ENCODE results near the gene MTF1.

Gene MTF1

DNA sequence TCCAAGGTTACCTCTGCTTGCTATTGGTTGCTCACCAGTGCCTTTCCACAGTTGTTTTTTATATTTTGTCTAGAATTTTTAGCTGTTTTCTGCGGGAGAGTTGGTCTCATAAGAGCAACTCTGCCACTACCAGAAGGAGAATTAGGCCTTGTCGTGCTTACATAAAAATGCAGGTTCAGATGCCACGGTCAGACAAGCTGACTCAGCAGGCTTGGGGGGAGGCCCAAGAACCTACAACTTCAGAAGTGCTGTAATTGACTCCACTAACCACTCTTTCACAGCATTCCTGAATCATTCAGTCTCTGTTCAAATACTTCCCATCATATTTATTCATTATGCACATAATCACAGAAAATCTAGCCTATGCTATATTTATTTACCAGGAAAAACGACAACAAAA, 28.3 kb downstream of the MTF1 start:
- peaks cover under 1% of the 10 kb centered on the region for H3K4me1 Mint-ChIP-seq (ENCODE audit: low read depth)
- H3K27me3 Mint-ChIP-seq: no peaks in the 10 kb centered on the region
- no peak overlapping the region for H3K4me3 Mint-ChIP-seq
- H3K9me3 Mint-ChIP-seq: no peaks in the 10 kb centered on the region
- peaks cover 71% of the 10 kb centered on the region for H3K36me3 Mint-ChIP-seq (ENCODE audit: low read depth)
- peak overlapping the region; percentile 13 for H3K27ac Mint-ChIP-seq

DNA sequence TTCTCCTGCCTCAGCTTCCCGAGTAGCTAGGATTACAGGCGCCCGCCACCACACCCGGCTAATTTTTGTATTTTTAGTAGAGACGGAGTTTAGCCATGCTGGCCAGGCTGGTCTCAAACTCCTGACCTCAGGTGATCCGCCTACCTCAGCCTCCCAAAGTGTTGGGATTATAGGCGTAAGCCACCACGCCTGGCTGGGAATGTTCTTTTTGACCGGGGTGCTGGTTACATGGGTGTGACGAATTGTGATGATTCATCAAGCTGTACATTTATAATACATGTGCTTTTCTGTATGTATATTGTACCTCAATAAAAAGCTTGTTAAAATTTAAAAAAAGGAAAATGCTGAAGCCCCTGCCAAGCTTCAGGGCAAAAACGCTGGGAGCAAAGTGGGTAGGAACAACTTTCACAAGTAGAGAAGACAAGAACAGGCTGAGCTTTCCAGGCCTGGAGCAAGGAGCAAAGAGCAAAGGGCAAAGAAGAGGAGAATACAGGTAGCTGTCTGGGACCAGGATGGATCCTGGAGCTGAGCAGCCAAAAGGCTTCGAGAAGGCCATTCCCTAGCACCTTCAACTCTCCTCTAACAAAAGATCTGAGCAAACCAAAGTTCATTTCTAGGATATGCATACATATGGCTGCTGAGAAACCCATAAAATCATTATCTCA, 30.9 kb downstream of the MTF1 start:
- Mint-ChIP-seq H3K4me3 (no peak overlapping the region), H3K36me3 (ENCODE audit: low read depth) (peaks cover 68% of the 10 kb centered on the region), H3K27ac (no peak overlapping the region), H3K27me3 (no peaks in the 10 kb centered on the region), H3K9me3 (no peaks in the 10 kb centered on the region), H3K4me1 (ENCODE audit: low read depth) (peaks cover 17% of the 10 kb centered on the region)

DNA sequence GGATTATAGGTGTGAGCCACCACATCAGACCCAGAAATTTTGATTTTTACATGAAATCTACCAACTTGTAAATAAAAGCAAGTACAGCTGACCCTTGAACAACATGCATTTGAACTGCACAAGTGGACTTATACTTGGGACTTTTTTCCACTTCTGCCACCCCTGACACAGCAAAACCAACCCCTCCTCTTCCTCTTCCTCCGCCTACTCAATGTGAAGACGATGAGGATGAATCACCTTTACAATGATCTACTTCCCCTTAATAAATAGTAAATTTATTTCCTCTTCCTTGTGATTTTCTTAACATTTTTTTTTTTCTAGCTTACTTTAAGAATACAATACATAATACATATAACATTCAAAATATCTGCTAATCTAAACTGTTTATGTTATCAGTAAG, 33.9 kb downstream of the MTF1 start:
- Mint-ChIP-seq H3K4me1 (ENCODE audit: low read depth) (peaks cover 19% of the 10 kb centered on the region), H3K36me3 (ENCODE audit: low read depth) (peaks cover 70% of the 10 kb centered on the region), H3K27me3 (no peaks in the 10 kb centered on the region), H3K9me3 (no peaks in the 10 kb centered on the region), H3K4me3 (no peak overlapping the region), H3K27ac (peak overlapping the region; percentile 77)

DNA sequence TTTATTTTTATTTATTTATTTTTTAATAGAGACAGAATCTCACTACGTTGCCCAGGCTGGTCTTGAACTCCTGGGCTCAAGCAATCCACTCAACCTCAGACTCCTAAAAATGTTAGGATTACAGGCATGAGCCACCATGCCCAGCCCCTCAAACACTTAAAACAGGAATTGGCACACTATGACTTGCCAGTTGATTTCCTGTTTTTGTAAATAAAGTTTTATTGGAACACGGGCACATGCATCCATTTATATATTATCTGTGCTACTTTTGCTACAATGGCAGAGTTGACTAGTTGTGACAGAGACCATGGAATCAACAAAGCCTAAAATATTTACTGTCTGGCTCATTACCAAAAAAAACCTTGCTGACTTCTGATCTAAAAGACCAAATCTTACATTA, 35.4 kb downstream of the MTF1 start:
- Mint-ChIP-seq H3K4me3 (no peak overlapping the region), H3K9me3 (no peaks in the 10 kb centered on the region), H3K27me3 (no peaks in the 10 kb centered on the region), H3K27ac (no peak overlapping the region), H3K36me3 (ENCODE audit: low read depth) (peaks cover 68% of the 10 kb centered on the region), H3K4me1 (ENCODE audit: low read depth) (peaks cover 19% of the 10 kb centered on the region)

DNA sequence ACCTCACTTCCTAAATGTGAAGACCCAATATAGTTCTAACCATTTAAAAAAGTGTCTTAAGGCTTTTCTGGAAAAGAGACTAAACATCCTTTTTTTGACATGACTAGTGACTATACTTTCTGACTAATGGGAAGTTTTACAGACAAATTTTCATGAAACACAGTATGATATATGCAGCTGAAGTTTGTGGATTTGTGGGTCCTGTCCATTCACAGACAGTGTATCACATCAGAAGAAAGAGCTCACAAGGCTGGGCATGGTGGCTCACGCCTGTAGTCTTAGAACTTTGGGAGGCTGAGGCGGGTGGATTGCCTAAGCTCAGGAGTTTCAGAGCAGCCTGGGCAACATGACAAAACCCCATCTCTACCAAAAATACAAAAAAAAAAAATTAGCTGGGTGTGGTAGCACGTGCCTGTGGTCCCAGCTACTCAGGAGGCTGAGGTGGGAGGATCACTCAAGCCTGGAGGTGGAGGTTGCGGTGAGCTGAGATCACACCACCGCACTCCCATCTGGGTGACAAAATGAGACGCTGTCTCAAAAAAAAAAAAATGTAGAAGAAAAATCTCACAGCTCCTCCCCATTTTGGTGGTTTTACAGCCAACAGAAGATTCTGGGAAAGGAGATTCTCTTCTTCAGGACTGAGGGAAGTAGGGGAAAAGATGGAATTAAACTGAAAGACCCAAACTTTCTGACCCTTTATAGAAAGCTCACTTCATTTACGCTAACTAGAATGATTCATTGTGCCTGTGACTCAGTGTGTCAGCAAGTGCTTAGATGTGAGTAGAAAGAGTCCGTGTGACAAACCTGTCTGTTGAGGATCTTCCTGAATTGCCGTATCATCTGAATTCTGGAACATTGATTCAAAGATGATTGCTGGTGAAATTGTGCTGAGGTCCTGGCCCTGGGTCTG, 36.2 kb downstream of the MTF1 start:
- H3K27ac Mint-ChIP-seq: peak overlapping the region; percentile 75

DNA sequence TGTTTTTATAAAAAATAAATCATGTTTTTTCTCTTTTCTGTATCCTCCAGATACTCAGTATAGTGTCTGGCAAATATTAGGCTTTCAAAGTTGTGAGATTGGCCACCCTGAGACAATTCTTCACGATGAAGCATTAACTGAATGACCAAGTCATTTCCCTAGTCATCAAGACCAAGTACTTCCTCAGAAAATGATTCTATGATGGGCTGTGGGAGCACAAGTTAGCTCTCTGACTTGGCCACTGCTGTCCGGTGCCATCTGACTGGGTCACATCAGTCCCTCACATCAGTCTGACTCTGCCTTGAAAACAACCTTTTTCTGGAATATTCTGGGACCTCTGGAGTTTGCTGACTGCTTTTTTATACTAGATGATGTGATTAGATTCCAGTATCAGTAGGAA, 37.9 kb downstream of the MTF1 start:
- Mint-ChIP-seq H3K27me3 (no peaks in the 10 kb centered on the region), H3K9me3 (no peaks in the 10 kb centered on the region), H3K36me3 (ENCODE audit: low read depth) (peaks cover 59% of the 10 kb centered on the region), H3K27ac (no peak overlapping the region), H3K4me1 (ENCODE audit: low read depth) (peaks cover 19% of the 10 kb centered on the region), H3K4me3 (no peak overlapping the region)

More for the DNA sequence above, 36.2 kb downstream of the MTF1 start:
- no peaks in the 10 kb centered on the region for H3K9me3 Mint-ChIP-seq
- H3K27me3 Mint-ChIP-seq: no peaks in the 10 kb centered on the region
- H3K4me3 Mint-ChIP-seq: no peak overlapping the region
- H3K4me1 Mint-ChIP-seq (ENCODE audit: low read depth): peaks cover 19% of the 10 kb centered on the region
- H3K36me3 Mint-ChIP-seq (ENCODE audit: low read depth): peaks cover 65% of the 10 kb centered on the region

DNA sequence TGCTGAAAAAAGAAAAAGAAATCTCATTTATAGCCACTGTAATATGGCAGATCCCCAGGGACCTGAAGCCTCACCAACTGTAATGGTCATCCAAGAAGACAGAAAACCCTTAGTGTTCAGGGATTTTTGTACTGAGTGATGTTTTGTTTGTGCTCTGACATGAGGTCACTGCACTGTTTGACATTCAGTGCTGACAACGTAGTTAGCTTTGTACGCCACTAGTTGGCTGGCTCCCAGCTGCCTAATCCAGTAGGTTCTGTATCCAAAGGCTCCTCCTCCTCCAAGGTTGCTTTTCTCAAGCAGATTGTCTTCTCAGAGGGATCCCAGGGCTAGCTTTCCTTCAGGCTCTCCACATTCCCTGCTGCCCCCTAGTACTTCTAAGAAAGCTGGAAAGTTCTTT, 41.9 kb downstream of the MTF1 start:
- H3K27me3 Mint-ChIP-seq: no peaks in the 10 kb centered on the region

DNA sequence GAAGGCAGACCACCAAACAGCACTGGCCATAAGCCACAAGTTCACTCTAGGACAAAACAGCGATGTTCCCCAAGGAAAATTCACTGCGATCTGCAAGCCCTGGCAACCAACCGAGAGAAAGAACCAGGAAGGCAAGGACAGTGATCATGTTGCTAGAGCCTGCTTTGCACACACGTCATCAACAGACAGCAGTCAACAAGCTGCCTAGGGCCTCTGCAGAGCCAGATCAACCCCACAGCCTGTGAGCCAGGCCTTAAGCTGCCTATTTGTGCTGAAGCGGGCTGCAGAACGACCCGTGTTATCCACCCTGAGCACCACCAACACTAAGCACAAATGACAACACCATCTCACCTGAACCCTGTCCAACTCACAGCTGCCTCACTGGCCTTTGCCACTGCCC, 45.1 kb downstream of the MTF1 start:
- Mint-ChIP-seq H3K36me3 (ENCODE audit: low read depth) (peaks cover 28% of the 10 kb centered on the region), H3K27me3 (no peaks in the 10 kb centered on the region), H3K27ac (peak overlapping the region; percentile 67)

More for the DNA sequence above, 41.9 kb downstream of the MTF1 start:
- Mint-ChIP-seq H3K4me3 (no peak overlapping the region), H3K27ac (no peak overlapping the region), H3K4me1 (ENCODE audit: low read depth) (no peaks in the 10 kb centered on the region), H3K9me3 (no peaks in the 10 kb centered on the region), H3K36me3 (ENCODE audit: low read depth) (peaks cover 52% of the 10 kb centered on the region)

DNA sequence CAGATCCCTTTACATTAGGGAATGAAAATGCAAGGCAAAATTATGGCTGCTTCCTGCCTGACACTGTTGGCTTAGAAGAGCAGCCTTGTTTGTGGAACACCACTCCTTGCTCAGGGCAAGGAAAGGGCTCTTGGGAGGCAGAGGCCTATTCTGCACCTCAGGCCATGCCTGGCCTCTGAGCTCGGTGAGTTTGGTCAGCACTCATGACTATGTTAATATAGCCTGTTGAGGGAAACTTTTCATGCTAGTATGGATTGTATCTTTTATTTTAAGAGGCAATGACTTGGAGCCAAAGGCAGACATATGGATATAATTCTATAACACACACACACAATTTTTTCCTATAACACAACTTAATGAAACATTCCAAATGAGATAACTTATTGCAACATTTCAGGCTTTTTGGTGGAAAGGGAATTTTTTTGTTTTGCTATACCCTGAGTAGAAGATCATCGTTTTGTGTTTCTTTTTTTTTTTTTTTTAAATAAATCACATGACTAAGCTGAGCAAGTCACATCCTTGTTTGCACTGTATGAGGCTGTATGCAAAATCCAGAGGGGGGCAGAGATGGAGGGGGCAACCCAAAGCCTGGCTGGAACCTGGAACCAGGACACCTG, 45.8 kb downstream of the MTF1 start:
- no peak overlapping the region for H3K4me3 Mint-ChIP-seq
- H3K4me1 Mint-ChIP-seq (ENCODE audit: low read depth): peaks cover 22% of the 10 kb centered on the region
- peaks cover 28% of the 10 kb centered on the region for H3K36me3 Mint-ChIP-seq (ENCODE audit: low read depth)
- H3K27ac Mint-ChIP-seq: no peak overlapping the region
- no peaks in the 10 kb centered on the region for H3K9me3 Mint-ChIP-seq
- H3K27me3 Mint-ChIP-seq: no peaks in the 10 kb centered on the region

More for the DNA sequence above, 45.1 kb downstream of the MTF1 start:
- no peaks in the 10 kb centered on the region for H3K9me3 Mint-ChIP-seq
- peaks cover 16% of the 10 kb centered on the region for H3K4me1 Mint-ChIP-seq (ENCODE audit: low read depth)
- H3K4me3 Mint-ChIP-seq: no peak overlapping the region

DNA sequence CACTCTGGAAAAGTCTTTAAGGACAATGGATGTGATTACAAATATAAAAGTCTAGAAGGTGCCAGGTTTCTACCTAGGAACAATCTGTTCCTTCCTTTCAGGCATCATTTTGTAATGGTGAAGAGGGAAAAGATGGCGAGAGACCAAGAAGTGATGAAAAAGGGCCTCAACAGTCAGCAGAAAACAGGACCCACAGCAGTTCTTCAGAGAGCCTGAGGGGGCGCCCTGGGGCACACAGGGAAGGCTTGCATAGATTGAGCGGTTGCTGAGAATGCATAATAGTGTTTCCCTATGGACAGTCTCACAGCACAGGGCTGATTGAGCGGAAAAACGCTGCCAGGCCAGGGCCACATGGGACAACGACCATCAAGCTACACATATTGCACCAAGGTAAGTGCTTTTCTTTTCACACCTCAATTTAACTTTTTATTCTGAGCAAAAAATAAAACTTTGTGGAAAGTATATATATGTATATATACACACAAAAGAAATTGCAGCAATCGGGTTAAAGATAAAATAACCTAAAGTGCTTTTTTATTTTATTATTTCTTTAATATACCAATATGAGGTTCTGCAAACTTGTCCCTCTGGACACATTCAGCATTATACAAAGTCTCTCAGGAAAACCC, 48.3 kb downstream of the MTF1 start:
- Mint-ChIP-seq H3K9me3 (no peaks in the 10 kb centered on the region), H3K36me3 (ENCODE audit: low read depth) (peaks cover 34% of the 10 kb centered on the region)

DNA sequence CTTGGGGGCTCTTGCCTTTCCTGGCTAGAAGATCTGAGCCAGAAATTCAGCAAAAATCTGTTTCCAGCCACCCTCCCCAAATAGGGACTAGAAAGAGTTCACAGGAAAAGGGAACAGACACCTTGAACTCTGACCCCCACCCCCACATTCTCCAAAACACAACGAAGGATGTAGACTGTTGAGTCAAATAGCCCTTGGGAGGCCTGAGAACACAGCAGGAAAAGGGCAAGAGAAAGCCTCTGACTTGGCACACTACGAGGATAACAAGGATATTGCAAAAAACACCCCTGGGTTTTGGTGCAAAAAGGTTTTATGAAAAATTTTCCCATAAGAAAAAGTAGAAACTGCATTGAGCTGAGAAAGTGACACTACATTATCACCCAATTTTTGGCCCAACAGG, 49.5 kb downstream of the MTF1 start:
- H3K27ac Mint-ChIP-seq: no peak overlapping the region
- H3K27me3 Mint-ChIP-seq: no peaks in the 10 kb centered on the region
- peaks cover 39% of the 10 kb centered on the region for H3K36me3 Mint-ChIP-seq (ENCODE audit: low read depth)

More for the DNA sequence above, 48.3 kb downstream of the MTF1 start:
- Mint-ChIP-seq H3K27ac (no peak overlapping the region), H3K4me1 (ENCODE audit: low read depth) (peaks cover 32% of the 10 kb centered on the region), H3K4me3 (no peak overlapping the region), H3K27me3 (no peaks in the 10 kb centered on the region)

DNA sequence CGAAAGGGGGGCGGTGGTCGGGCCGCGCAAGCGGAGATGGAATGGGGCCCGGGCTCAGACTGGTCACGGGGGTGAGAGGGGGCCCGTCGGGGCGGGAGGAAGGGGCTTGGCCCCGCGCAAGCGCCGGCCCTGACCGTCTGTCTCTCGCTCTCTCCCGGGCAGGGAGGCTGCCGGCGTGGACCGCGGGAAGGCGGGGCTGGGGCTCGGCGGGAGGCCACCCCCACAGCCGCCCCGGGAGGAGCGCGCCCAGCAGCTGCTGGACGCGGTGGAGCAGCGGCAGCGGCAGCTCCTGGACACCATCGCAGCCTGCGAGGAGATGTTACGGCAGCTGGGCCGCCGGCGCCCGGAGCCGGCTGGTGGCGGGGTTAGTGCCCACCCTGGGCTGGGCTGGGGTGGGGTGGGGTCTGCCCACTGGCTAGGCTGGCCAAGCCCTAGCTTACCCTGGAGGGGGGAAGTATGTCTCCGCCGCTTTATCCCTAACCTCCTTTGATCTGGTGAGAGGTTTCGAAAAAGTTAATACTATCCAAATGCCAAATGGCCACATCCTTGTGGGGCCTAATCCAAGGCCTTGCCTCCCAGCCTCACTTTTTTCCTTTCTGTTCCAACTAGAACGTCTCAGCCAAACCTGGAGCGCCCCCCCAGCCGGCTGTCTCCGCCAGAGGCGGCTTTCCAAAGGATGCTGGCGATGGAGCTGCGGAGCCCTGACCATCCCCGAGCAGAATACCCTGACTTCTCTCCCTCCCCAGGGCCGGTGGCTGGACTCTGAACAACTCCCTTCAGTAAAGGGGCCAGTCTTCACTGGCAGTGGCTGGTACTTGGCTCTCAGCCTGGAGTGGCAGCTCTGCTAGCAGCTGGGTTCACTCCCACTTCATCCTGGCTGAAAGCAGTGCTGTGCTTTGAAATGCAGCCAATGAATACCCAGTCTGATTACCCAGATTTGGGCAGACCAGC, 50.7 kb downstream of the MTF1 start:
- H3K4me1 Mint-ChIP-seq (ENCODE audit: low read depth): peaks cover 44% of the 10 kb centered on the region
- no peaks in the 10 kb centered on the region for H3K9me3 Mint-ChIP-seq
- no peaks in the 10 kb centered on the region for H3K27me3 Mint-ChIP-seq
- peaks cover 41% of the 10 kb centered on the region for H3K36me3 Mint-ChIP-seq (ENCODE audit: low read depth)
- peak overlapping the region; percentile 94 for H3K27ac Mint-ChIP-seq
- peak overlapping the region; percentile 89 for H3K4me3 Mint-ChIP-seq

More for the DNA sequence above, 49.5 kb downstream of the MTF1 start:
- no peaks in the 10 kb centered on the region for H3K9me3 Mint-ChIP-seq
- H3K4me1 Mint-ChIP-seq (ENCODE audit: low read depth): peaks cover 38% of the 10 kb centered on the region
- no peak overlapping the region for H3K4me3 Mint-ChIP-seq

DNA sequence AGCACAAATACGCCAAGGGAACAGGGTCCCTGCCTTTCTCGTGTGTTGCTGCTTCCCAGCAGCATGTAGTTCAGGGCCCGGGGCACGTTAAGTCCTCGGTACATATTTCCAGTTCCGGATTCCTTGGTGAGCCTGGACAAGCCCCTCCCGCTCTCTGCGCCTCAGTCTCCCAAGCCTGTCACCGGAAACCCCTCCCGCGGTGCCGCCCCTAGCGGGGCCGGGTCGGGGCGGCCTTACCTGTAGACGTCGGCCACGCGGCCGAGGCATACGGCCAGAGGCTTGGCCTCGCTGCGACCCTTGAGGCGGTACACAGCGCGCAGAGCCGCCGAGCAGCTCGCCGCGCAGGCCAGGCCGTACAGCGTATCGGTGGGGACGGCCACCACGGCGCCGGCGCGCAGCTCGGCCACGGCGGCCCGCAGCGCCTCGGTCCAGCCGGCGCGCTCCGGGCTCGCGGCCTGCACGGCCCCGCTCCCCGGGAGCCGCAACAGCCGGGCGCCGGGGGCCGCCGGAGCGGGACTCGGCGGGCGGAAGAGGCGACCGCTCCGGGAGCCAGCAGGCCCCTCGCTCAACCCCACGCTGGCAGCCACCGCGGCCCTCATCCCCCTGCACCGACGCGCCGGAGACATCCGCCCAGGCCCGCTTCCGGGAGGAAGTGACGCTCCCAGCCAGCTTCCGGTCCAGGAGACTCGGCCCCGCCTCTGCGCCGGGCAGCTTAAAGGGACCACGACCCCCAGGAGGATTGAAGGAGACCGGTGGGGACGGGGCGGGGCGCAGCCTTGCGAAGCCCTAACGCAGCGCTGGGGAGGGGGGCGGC, 51.6 kb downstream of the MTF1 start, which contains the start of the genes C1orf122 and YRDC:
Gene C1orf122, plus strand, starts transcription at position 236 of the 814 bp plus-strand sequence. CDS start 615 bp downstream, outside the sequence.
Gene YRDC, minus strand, starts transcription at position 654 of the 814 bp plus-strand sequence. Its CDS starts 28 bp downstream, at position 626.
- peaks cover 44% of the 10 kb centered on the region for H3K4me1 Mint-ChIP-seq (ENCODE audit: low read depth)
- H3K36me3 Mint-ChIP-seq (ENCODE audit: low read depth): peaks cover 48% of the 10 kb centered on the region
- peak within 1 kb of the TSS; percentile 94 for H3K27ac Mint-ChIP-seq

More for the DNA sequence above, 51.6 kb downstream of the MTF1 start, which contains the start of the genes C1orf122 and YRDC:
- no peaks in the 10 kb centered on the region for H3K27me3 Mint-ChIP-seq
- H3K4me3 Mint-ChIP-seq: peak within 1 kb of the TSS; percentile 89
- H3K9me3 Mint-ChIP-seq: no peaks in the 10 kb centered on the region

All from stimulated activated naive CD8-positive, alpha-beta T cell treated with anti-CD3 and anti-CD28 coated beads, Interleukin-15, Interleukin-2, amounts not matched to agents 100 ng/mL and 50 ng/mL, for 24 hours (primary cell).